ENCODE data around the gene PHKA2. TPM values are rescaled to one million over a fixed set of nuclear protein-coding genes. Genes with fewer than 3 reads are reported as not detected.
A peak's percentile ranks its signal among the peaks of the same experiment; 100 is the strongest.

PHKA2 gene
- total and polyA plus RNA-seq, 10 of the 15 experiments (the other 5 are each of a cell fraction or from before 2014, with no cell fraction given) = 1.4 to 25.6 (median 15.4) TPM

- no peak for TF ChIP-seq SKIL (IDR thresholded peaks at IDR 0.05; ENCODE audit: low read depth, poor library complexity, severe bottlenecking)
- TF ChIP-seq ZZZ3 (IDR thresholded peaks at IDR 0.05; ENCODE audit: control insufficient read depth, insufficient read length, low read depth) = no peak
- TF ChIP-seq CBX3 (IDR thresholded peaks at IDR 0.05; ENCODE audit: borderline replicate concordance, low read depth) = no peak
- TF ChIP-seq SUPT20H (IDR thresholded peaks at IDR 0.05; ENCODE audit: borderline replicate concordance, control insufficient read depth, low read depth, low read length) = no peak
- TF ChIP-seq CEBPB (IDR thresholded peaks at IDR 0.05; ENCODE audit: borderline replicate concordance in 1 of 2, low read depth in 2 of 2, low read length in 2 of 2) = no peak
- TF ChIP-seq, protein P1, sequence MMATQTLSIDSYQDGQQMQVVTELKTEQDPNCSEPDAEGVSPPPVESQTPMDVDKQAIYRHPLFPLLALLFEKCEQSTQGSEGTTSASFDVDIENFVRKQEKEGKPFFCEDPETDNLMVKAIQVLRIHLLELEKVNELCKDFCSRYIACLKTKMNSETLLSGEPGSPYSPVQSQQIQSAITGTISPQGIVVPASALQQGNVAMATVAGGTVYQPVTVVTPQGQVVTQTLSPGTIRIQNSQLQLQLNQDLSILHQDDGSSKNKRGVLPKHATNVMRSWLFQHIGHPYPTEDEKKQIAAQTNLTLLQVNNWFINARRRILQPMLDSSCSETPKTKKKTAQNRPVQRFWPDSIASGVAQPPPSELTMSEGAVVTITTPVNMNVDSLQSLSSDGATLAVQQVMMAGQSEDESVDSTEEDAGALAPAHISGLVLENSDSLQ (IDR thresholded peaks at IDR 0.05) = 0 out of 2 replicates have a peak, but pooled peaks have one; percentile 22
- TF ChIP-seq RBBP5 (conservative IDR thresholded peaks at IDR 0.05) = no peak
- no peak for TF ChIP-seq ESRRA (IDR thresholded peaks at IDR 0.05; ENCODE audit: low read length)
- no peak for TF ChIP-seq KDM1A (IDR thresholded peaks at IDR 0.05; ENCODE audit: borderline replicate concordance)
- TF ChIP-seq RELA (IDR thresholded peaks at IDR 0.05; ENCODE audit: borderline replicate concordance, partially characterized antibody) = no peak
- no peak for TF ChIP-seq ZBED1 (IDR thresholded peaks at IDR 0.05; ENCODE audit: borderline replicate concordance)
- no peak for TF ChIP-seq BMI1 (IDR thresholded peaks at IDR 0.05; ENCODE audit: borderline replicate concordance)
- no peak for TF ChIP-seq LARP7 (IDR thresholded peaks at IDR 0.05)
- TF ChIP-seq, protein P2, sequence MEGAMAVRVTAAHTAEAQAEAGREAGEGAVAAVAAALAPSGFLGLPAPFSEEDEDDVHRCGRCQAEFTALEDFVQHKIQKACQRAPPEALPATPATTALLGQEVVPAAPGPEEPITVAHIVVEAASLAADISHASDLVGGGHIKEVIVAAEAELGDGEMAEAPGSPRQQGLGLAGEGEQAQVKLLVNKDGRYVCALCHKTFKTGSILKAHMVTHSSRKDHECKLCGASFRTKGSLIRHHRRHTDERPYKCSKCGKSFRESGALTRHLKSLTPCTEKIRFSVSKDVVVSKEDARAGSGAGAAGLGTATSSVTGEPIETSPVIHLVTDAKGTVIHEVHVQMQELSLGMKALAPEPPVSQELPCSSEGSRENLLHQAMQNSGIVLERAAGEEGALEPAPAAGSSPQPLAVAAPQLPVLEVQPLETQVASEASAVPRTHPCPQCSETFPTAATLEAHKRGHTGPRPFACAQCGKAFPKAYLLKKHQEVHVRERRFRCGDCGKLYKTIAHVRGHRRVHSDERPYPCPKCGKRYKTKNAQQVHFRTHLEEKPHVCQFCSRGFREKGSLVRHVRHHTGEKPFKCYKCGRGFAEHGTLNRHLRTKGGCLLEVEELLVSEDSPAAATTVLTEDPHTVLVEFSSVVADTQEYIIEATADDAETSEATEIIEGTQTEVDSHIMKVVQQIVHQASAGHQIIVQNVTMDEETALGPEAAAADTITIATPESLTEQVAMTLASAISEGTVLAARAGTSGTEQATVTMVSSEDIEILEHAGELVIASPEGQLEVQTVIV (IDR thresholded peaks at IDR 0.05; ENCODE audit: borderline replicate concordance, partially characterized antibody) = no peak
- TF ChIP-seq, protein P3, sequence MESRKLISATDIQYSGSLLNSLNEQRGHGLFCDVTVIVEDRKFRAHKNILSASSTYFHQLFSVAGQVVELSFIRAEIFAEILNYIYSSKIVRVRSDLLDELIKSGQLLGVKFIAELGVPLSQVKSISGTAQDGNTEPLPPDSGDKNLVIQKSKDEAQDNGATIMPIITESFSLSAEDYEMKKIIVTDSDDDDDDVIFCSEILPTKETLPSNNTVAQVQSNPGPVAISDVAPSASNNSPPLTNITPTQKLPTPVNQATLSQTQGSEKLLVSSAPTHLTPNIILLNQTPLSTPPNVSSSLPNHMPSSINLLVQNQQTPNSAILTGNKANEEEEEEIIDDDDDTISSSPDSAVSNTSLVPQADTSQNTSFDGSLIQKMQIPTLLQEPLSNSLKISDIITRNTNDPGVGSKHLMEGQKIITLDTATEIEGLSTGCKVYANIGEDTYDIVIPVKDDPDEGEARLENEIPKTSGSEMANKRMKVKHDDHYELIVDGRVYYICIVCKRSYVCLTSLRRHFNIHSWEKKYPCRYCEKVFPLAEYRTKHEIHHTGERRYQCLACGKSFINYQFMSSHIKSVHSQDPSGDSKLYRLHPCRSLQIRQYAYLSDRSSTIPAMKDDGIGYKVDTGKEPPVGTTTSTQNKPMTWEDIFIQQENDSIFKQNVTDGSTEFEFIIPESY (IDR thresholded peaks at IDR 0.05) = no peak
- TF ChIP-seq CHD2 (IDR thresholded peaks at IDR 0.05; ENCODE audit: borderline replicate concordance, low read depth, low read length) = no peak
- TF ChIP-seq NRF1 (conservative IDR thresholded peaks at IDR 0.05; ENCODE audit: low read depth, low read length) = no peak
- no peak for TF ChIP-seq PBX3 (IDR thresholded peaks at IDR 0.05; ENCODE audit: insufficient replicate concordance, low read depth, low read length)
- no peak for TF ChIP-seq NR2C1 (IDR thresholded peaks at IDR 0.05)
- no peak for TF ChIP-seq RCOR1 (conservative IDR thresholded peaks at IDR 0.05; ENCODE audit: low read depth, low read length)
- TF ChIP-seq NFYA (IDR thresholded peaks at IDR 0.05; ENCODE audit: borderline replicate concordance, low read depth, low read length) = no peak
These were observed 97.4 kb downstream of the PHKA2 start (continued) for GRCh38 chrX:18886344-18887161.

Data from GM12878 (cell line).